Measurements from ENCODE around the gene CTAGE4.

GRCh38 chr7:144134116-144134515 lies 49.1 kb upstream of the CTAGE4 start:
- TF ChIP-seq POLR2A (IDR thresholded peaks at IDR 0.05): no peak
- no peak for TF ChIP-seq CTCF (IDR thresholded peaks at IDR 0.05)

All from testis (tissue), 2 donors.